ENCODE data around the gene OR1S1.

GRCh38 chr11:58254936-58255335 lies 42.4 kb downstream of the OR1S1 start:
- TF ChIP-seq CTCF (IDR thresholded peaks at IDR 0.05) (no peak), POLR2A (IDR thresholded peaks at IDR 0.05) (no peak)
